HG02870 (cell line): ENCODE data around the gene KLHL13.
"Not testable (repeated sequence)": the region's sequence is repeated elsewhere in the genome, so short reads cannot be mapped to it uniquely, and the experiment has no call there.

Experiments used
- ATAC-seq: cut with Tn5 transposase; IDR thresholded peaks from one replicate; pipeline ENCODE4 v1.9.1; 2021; ENCODE audit warnings: mild to moderate bottlenecking, moderate library complexity; ENCODE audit not compliant: unreplicated experiment

Gene KLHL13

DNA sequence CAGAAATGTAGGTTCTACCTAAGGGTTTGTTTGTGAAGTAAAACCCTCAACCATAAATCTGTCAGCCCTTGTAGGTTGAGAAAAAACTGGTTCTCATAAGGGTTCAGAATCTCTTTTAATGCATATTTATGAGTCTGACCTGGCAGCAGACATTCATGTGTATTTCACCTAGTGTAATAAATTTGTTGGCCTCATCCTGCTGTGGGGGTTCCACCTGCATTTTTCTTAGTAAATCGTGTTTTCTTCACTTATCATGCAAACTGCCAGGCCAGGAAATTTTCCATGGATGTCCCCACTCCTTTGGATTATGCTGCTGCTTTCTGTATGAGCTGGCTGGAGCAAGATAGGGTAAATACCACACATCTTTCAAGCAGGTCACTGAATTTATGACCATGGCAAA lies 42.4 kb downstream of the KLHL13 start:
- ATAC-seq = no peak

DNA sequence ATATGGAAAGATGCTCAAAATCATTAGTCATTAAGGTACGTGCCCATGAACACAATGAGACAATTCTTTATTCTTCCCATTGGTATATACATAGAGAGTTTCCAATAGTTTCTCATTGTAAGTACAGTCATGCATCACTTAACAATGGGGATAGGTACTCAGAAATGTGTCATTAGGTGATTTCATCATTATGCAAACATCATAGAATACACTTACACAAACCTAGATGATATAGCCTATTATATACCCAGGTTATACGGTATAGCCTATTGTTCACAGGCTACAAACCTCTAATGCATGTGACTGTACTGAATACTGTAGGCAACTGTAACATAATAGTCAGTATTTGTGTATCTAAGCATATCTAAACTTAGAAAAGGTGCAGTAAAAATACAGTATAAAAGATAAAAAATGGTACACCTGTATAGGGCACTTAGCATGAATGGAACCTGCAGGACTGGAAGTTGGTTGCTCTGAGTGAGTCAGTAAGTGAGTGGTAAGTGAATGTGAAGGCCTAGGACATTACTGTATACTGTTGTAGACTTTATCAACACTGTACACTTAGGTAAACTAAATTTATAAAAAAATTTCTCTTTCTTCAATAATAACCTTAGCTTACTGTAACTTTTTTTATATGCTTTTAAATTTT lies 49.6 kb downstream of the KLHL13 start:
- no peak for ATAC-seq

DNA sequence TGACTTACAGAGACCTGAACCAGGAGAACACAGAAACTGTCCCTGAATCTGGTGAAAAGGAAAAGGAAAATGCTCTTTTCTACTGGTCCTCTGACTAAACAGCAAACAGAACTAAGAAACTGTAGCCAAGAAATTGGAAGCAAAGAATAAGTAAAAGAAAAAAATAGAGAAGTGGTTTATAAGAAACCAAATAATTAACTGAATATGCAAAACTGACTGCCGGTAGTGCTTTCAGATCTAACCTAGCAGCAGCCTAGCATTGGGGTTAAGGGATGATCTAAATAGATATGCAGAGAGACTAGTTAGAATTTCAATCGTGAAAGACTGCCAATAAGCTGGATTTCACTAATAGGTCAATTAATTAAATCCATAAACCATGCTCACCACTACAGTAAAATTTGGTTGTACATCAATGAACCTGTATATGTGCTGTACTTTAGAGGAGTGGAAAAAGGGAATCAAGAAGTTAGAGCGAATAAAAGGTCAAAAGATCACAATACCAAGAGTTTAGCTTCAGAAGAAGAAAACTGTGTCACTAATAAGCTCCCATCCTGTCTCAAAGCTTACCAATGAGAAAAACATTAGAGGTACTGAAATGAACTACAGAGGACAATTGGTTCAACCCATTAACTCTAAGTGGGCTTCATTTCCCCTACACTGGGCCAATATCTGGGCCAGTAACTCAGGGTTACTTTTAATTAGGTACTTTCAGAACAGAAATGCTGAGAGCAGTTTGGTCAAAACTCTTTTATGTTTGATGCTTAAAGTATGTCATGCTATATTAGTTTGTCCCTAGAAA lies 53.6 kb downstream of the KLHL13 start:
- ATAC-seq = peak; percentile 62

DNA sequence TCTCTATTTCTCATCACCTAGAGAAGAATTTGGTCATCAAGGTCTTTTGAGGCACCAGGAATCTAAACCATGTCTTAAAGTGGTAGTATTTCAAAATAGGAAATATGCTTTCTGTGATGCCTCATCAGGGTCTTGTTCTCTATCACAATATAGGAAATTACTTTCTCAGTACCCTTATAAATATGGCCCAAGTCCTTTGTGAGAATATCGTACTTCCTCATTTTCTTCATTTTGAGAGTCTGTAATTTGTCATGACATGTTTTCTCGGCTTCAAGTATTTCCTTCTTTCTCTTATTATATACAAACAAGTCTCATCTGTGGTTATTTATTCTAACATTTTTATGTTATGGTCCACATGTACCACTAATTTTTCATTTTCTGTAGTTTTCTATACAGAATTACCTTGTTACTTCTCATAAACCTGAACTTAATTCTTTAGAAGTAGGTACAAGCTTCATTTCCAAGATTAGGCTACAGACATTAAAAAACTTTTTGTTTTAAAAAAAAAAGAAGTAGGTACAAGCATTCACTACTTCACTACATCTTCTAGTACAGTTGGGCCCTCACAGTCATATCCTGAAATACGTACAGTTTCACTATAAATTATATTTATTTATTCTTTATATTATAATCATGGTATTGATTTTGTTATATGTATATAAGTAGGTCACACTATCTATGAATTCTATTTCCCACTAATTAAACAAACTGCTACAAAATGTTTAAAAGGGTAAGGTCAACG lies 54.4 kb downstream of the KLHL13 start:
- peak; percentile 52 for ATAC-seq

DNA sequence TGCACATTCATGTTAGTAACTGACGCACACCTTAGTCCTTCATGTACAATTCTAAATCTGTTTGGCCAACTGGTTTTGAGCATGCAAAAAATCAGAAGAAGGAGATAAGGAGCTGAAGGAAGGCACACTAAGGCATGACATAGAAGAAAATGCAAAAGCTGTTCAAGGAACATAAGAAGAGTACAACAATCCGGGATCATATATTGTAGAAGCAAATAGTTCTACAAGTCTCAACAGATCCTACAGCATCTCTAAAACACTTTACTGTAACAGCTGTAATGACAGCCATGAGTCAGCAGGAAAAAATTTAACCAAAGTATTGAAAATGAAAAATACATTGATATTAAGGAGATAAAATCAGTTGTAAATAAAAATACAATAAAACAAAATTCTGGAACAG lies 57.7 kb downstream of the KLHL13 start:
- no peak for ATAC-seq

DNA sequence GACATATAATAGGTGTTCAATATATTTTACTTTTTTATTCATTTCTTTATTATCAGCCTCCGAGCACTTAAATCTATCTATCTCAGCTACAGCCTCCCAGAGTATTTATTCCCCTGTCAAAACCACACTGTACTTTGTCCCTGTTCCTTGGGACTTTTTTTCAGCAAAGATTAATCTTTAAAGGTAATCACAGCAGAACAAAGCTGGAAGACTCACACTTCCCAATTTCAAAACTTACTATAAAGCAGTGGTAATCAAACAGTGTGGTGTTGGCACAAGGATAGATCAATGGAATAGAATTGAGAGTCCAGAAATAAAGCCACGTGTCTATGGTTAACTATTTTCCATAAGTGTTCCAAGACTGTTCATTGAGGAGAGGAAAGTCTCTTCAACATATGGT lies 59.7 kb downstream of the KLHL13 start:
- ATAC-seq = no peak

DNA sequence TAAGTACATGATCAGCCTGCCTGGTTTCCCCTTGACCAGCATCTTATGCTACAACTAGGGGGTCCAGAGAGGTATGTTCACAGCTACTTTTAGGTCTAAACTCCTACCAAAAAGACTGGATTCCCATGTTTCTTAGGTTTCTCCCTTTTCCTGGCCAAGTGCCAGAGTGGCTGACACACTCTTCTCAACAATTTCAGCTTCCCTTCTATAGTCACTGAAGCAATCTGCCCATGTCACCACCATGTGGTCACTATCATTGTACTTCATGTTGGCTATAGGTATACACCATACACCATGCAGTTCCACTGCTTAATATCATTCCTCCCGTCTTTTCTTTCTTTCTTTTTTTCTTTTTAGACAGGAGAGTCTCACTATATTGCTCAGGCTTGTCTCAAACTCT lies 66.9 kb downstream of the KLHL13 start:
- ATAC-seq = no peak

DNA sequence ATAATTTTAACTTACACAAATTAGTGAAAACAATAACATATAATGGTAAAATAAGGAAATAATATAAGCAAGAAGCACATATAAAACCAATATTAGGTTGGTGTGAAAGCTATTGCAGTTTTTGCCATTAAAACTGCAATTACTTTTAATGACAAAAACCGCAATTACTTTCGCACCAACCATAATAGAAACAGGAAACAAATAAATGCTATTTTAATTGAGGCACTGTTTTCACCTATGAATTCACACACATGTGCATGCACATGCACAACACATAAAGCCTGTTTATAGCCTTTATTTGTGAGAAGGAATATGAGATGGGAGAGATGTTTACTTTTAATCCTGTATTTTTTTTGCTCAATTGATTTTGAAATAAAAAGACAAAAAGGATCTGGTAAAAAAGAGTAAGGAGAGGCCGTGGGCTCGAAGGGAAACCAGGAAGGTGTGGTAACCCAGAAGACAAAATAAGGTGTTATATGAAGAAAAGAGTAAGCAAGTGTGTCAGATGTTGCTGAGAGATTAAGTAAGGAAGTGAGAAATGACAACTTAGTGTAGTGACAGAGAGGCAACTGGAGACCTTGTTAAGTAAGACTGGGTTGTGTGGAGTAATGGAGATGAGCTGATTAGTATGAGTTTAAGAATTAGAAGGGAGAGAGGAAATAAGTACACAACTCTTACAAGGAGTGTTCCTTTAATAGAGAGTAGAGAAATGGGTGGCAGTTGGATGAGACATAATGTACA lies 69.0 kb downstream of the KLHL13 start:
- no peak for ATAC-seq

DNA sequence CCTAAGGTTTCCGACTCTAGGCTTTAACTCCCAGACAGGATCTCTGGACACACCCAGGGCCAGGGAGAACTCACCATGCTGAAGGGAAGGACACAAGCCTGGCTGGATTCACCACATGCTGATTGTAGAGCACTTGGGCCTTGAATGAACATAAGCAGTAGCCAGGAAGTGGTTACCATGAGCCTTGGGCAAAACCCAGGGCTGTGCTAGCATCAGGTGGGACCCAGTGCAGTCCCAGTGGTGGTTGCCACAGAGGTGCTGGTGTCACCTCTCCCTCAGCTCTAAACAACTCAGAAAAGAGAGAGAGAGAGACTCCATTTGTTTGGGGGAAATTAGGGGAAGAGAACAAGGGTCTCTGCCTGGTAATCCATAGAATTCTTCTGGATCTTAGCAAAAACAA lies 77.0 kb downstream of the KLHL13 start:
- ATAC-seq = no peak

DNA sequence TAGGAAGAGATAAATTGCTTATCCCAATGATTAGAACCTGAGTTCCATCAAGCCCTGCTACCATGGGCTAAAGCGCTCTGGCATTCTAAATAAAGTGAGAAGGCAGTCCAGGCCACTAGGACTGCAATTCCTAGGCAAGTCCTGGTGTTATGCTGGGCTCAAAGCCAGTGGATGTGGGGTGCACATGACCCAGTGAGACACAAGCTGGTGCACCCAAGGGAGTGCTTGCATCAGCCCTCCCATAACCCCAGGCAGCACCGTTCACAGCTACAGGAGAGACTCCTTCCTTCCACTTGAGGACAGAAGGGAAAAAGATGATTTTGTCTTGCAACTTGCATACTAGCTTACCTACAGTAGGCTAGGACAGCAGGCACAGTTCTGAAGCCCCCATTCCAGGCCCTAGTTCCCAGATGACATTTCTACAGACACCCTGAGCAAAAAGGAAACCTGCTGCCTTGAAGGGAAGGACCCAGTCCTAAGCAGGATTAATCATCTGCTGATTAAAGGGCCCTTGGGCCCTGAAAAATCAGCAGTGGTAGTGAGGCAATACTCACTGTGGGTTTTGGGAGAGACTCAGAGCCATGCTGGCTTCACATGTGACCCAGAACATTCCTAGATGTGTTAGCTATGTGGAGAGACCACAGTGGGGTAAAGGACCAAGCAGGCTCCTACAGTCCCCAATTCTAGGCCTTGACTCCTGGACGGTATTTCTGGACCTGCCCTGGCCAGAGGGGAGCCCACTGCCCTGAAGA lies 77.8 kb downstream of the KLHL13 start:
- no peak for ATAC-seq

DNA sequence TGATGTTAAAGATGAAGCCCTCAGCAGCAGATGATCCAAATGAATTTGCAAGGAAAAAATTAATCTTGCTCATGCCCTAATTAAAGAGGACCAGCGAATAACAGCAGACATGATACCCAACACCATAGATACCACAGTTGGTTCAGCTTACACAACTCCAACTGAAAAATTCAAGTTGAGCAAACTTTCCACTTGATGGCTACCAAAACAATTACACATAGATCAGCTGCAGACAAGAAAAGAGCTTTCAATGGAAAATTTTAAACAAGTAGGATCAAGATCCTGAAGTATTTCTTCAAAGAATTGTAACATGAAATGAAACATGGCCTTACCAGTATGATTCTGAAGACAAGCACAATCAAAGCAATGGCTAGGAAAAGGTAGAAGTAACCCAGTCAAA lies 90.0 kb downstream of the KLHL13 start:
- ATAC-seq = no peak

DNA sequence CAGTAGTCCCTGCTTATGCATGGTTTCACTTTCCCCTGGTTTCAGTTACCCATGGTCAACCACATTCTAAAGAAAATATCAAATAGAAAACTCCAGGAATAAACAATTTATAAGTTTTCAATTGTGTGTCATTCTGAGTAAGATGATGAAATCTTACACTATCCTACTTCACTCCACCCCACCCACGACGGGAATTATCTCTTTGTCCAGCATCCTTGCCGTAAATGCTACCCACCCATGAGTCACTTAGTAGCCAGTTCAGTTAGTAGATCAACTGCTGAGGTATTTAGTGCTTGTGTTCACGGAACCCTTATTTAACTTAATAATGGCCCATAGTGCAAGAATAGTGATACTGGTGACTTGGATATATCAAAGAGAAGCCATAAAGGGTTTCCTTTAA lies 91.4 kb downstream of the KLHL13 start:
- ATAC-seq = no peak

DNA sequence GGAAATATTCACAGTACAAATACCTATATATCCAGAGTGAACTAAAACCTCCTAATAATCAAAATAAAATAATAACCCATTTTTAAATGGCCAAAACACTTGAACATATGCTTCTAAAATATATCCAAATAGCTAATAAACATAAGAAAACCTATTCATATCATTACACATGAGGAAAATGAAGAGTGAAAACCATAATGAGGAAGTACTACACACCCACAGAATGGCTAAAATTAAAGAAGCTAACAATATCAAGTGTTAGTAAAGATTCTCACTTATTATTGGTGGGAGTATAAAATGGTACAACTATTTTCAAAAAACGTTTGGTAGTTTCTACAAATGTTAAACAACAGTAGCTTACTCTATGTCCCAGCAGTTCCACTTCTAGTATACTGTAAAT lies 92.1 kb downstream of the KLHL13 start:
- no peak for ATAC-seq

DNA sequence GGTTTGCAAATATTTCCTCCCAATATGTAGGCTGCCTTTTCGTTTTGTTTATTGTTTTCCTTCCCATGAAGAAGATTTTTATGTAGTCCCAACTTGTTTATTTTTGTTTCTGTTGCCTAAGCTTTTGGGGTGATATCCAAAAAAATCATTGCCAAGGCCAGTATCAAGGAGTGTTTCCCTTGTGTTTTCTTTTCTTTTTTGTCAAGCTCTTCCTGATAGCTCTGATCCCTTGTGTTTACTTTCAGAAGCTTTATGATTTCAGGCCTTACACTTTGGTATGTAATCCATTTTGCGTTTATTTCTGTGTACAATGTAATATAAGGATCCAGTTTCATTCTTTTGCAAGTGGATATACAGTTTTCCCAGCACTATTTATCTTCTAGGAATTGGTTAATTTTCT lies 93.9 kb downstream of the KLHL13 start:
- ATAC-seq = no peak

DNA sequence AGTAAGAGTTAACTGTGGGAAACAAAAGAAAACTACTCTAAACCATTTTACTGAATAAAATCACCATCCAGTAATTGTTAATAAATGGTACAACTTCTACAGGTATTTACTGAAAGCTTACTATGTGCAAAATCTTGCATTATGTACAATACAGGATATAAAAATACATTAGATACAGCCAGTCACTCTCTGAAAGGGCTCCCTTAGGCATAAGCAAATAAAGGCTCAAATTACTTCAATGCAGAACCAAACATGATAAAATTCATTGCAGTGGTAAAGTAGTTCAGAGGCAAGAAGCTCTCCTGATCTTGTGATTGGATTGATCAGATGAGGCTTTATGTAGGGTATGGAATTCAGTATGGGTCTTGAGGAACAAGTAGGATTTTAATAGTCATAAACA lies 100.2 kb downstream of the KLHL13 start:
- no peak for ATAC-seq

DNA sequence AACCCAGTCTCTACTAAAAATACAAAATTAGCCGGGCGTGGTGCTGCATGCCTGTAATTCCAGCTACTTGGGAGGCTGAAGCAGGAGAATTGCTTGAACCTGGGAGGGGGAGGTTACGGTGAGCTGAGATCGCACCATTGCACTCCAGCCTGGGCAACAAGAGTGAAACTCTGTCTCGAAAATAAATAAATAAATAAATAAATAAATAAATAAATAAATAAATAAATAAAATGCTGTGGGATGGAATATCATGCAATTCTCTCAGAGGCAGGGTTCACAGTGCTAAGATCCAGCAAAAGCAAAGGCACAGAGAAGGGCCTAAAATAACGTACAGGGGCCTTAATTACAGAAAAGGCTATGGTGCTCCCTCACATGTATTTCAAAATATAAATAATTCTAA lies 114.2 kb downstream of the KLHL13 start:
- not testable (repeated sequence) for ATAC-seq

DNA sequence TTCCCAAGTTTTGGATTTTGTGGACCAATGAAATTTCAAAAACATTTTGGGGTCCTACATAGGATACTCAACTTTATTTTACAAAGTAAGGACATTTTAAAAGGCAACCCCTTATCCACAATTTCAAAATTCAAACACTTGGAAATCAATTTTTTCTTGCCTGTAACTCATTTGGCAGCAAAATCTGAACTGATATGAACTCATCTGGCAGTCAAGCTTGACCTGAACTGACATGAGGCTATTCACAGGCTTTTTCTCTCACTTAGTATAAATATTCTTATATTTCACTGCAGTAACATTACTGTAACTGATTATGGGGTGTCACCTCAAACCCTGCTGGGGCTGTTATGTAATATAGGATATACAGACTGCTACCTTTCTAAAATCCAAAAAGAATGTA lies 116.1 kb downstream of the KLHL13 start:
- no peak for ATAC-seq

DNA sequence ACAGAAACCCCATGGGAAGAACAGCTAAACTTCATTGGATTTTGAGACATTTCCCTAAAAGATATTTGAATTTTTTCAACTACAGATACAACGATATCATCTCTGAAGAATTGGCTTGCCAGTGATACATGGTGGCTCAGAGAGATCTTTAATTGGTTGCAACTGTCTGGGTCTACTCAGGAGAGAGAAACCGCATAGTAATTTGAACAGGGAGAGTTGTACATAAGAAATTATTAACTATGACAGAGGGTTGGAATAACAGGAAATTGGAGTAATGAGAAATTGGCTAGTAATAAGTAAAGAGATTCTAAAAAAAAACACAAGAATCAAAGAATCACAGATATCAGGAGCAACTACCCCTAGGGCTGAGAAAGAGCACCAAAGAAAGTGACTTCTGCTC lies 118.4 kb downstream of the KLHL13 start:
- ATAC-seq = no peak

DNA sequence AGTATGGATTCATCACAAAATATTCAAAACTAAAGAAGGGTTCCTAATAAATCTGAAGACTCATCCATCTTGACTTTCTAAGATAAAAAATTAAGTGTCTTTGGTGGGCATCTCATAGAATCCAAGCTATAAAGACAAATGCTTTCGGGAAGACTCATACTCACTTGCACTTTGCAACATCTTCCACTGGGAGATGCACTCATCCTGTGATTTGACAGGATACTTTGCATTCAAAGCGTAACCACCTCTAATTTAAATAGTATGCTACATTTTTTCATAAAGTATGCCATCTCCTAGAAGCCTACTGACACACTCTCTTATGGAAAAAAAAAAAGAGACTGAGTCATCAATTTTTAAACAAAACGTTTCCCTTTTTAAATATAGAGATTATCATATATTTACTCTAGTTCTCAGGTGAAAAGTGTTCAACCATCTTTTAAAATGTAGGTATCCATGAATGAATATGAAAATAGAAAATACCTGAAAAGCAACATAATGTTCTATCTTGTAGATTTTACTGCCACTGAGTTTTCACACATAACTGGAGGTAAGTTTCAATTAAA lies 119.6 kb downstream of the KLHL13 start:
- no peak for ATAC-seq

DNA sequence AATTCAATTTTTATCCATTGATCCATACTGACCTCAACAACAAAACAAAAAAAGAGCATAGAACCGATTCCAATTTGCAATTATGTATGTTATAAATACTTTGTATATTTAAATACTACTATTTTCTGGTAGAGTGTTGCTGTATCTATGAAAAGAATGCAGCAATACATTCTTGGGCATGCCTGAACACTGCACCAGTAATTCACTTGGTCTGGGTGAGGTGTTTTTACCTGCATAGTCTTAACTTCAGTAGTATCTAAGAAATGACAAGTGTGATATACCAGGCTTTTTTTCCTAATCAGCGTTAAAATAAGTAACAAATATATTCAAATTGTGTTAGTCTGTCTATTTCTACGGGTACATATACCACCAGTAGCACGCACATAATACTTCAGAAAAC lies 120.2 kb downstream of the KLHL13 start:
- no peak for ATAC-seq
